GM20000 (cell line): ENCODE measurements around the gene NLRX1.
"Not testable (repeated sequence)": the region's sequence is repeated elsewhere in the genome, so short reads cannot be mapped to it uniquely, and the experiment has no call there.

Experiments used
- DNase-seq: peaks from one replicate; pipeline ENCODE4 v3.0.0; 2012; ENCODE audit warnings: low spot score
- TF ChIP-seq, protein P1 (sequence below): IDR thresholded peaks from 2 replicates; pipeline ENCODE4 v1.5.1; 2012; ENCODE audit warnings: mild to moderate bottlenecking, control low read depth; ENCODE audit errors: extremely low read depth, missing control alignments

Gene NLRX1

DNA sequence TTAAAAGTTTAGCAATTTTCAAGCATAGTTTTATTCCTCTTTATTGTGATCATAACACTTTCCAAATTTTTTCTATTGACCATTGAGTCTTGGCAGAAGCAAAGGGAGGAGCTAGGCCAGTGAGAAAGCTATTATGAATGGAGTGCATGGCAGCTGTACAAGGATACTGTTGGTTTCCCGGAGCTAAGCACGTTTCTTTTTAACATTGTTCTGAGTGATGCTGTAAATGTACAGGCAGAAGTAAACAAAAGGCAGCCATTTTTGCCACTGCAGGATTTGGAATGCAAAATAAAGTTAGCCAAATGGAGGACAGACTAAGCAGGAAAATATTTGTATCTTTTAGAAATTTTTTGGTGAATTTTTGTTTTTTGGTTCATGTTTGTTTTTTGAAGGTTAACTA, 53.8 kb downstream of the NLRX1 start:
- TF ChIP-seq, protein P1, sequence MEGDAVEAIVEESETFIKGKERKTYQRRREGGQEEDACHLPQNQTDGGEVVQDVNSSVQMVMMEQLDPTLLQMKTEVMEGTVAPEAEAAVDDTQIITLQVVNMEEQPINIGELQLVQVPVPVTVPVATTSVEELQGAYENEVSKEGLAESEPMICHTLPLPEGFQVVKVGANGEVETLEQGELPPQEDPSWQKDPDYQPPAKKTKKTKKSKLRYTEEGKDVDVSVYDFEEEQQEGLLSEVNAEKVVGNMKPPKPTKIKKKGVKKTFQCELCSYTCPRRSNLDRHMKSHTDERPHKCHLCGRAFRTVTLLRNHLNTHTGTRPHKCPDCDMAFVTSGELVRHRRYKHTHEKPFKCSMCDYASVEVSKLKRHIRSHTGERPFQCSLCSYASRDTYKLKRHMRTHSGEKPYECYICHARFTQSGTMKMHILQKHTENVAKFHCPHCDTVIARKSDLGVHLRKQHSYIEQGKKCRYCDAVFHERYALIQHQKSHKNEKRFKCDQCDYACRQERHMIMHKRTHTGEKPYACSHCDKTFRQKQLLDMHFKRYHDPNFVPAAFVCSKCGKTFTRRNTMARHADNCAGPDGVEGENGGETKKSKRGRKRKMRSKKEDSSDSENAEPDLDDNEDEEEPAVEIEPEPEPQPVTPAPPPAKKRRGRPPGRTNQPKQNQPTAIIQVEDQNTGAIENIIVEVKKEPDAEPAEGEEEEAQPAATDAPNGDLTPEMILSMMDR: no peak
- DNase-seq: no peak

GRCh38 chr11:119222891-119223290, 54.4 kb downstream of the NLRX1 start:
- DNase-seq: no peak
- TF ChIP-seq, protein P1: no peak

DNA sequence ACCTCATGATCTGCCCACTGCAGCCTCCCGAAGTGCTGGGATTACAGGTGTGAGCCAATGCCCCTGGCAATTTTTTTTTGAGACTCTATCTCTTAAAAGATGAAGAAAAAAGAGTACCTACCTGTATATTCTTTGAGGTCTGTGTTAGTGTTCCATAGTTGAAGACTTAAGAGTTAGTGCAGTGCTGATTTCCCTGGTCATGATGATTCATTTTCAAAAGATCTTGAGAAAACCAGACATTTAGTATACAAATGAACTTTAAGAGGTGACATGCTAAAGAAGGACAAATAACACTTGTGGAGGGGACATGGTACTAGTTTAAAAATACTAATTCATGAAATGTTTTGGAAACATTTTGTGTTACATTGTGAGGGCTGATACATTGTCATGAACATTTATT, 55.3 kb downstream of the NLRX1 start:
- TF ChIP-seq, protein P1: no peak
- no peak for DNase-seq

GRCh38 chr11:119228535-119229287, 60.2 kb downstream of the NLRX1 start:
- not testable (repeated sequence) for DNase-seq

DNA sequence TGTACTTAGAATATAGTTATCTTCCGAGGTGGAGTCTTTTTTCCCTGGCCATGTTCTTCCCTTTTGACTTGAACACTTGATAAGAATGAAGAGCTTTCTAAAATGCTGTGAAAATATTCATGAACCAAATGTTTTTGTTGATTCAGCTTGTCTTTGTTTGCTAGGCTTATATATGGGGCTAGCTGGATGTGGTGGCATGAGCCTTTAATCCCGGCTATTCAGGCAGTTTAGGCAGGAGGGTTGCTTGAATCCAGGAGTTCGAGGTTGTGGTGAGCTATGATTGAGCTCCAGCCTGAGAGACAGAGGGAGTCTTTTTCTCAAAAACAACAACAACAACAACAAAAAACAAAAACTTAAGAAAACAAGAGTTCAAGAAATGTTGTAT, 60.8 kb downstream of the NLRX1 start:
- TF ChIP-seq, protein P1: no peak
- no peak for DNase-seq

DNA sequence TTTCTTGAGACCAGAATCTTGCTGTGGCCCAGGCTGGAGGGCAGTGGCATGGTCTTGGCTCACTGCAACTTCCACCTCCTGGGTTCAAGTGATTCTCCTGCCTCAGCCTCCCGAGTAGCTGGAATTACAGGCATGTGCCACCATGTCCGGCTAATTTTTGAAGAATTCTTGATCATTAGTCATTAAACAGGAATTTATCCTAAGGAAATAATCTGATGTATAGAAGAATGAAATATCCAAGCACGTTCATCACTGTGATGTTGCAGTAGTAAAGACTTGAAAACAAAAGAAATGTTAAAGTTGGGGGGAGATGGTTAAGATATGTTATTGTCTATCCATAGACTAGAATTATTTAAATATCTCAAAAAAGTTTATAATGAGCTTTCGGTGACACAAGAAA, 61.2 kb downstream of the NLRX1 start:
- no peak for DNase-seq

More for the DNA sequence above, 61.2 kb downstream of the NLRX1 start:
- TF ChIP-seq, protein P1: no peak
